H9 (cell line): ENCODE results near the gene COG8. TPM values are rescaled to one million over a fixed set of nuclear protein-coding genes. Genes with fewer than 3 reads are reported as not detected.

ENCODE experiments used
- DNase-seq: peaks from one replicate; pipeline ENCODE4 v3.0.0-alpha.2; 2017
- H2AFZ ChIP-seq: one replicate; pipeline ENCODE4 v1.6.1; 2013; ENCODE audit warnings: mild to moderate bottlenecking, low read length, control low read depth, moderate library complexity
- H2AK5ac ChIP-seq: 2 replicates; pipeline ENCODE4 v1.6.1; 2013; ENCODE audit warnings: low read length, control low read depth, mixed read lengths; ENCODE audit not compliant: insufficient read length
- H2BK120ac ChIP-seq: one replicate; pipeline ENCODE4 v1.6.1; 2013; ENCODE audit warnings: low read depth, mild to moderate bottlenecking, low read length, control low read depth, inconsistent platforms; ENCODE audit not compliant: poor library complexity, severe bottlenecking
- H2BK12ac ChIP-seq: 2 replicates; pipeline ENCODE4 v1.6.1; 2013; ENCODE audit warnings: low read length, control low read depth, mixed read lengths, low read depth; ENCODE audit not compliant: insufficient read length
- H2BK15ac ChIP-seq: 2 replicates; pipeline ENCODE4 v1.6.1; 2013; ENCODE audit warnings: low read depth, low read length, control low read depth
- H2BK20ac ChIP-seq: one replicate; pipeline ENCODE4 v1.6.1; 2013; ENCODE audit warnings: low read depth, mild to moderate bottlenecking, low read length, control low read depth, inconsistent platforms; ENCODE audit not compliant: poor library complexity, severe bottlenecking
- H2BK5ac ChIP-seq: 2 replicates; pipeline ENCODE4 v1.6.1; 2013; ENCODE audit warnings: low read length, control low read depth, mixed read lengths; ENCODE audit not compliant: insufficient read length
- H3K14ac ChIP-seq: 2 replicates; pipeline ENCODE4 v1.6.1; 2013; ENCODE audit warnings: low read length, control low read depth; ENCODE audit not compliant: insufficient read depth
- H3K18ac ChIP-seq: 2 replicates; pipeline ENCODE4 v1.6.1; 2013; ENCODE audit warnings: low read depth, mild to moderate bottlenecking, mixed read lengths, low read length, control low read depth; ENCODE audit not compliant: insufficient read length
- H3K23ac ChIP-seq: 2 replicates; pipeline ENCODE4 v1.6.1; 2013; ENCODE audit warnings: low read length, control low read depth, mixed read lengths, low read depth; ENCODE audit not compliant: insufficient read length
- H3K23me2 ChIP-seq: 2 replicates; pipeline ENCODE4 v1.6.1; 2013; ENCODE audit warnings: low read depth, mild to moderate bottlenecking, mixed read lengths, low read length, control low read depth; ENCODE audit not compliant: insufficient read length, poor library complexity, severe bottlenecking
- H3K27ac ChIP-seq: 2 replicates; pipeline ENCODE4 v1.5.1; 2013; ENCODE audit warnings: low read length, control low read depth, mixed read lengths, low read depth; ENCODE audit not compliant: insufficient read length
- H3K27me3 ChIP-seq: 2 replicates; pipeline ENCODE4 v1.6.1; 2013; ENCODE audit warnings: low read length, control low read depth, inconsistent platforms; ENCODE audit not compliant: insufficient read depth
- H3K4ac ChIP-seq: 2 replicates; pipeline ENCODE4 v1.6.1; 2013; ENCODE audit warnings: low read depth, mild to moderate bottlenecking, control low read depth, inconsistent platforms, low read length, moderate library complexity
- H3K4me1 ChIP-seq: 2 replicates; pipeline ENCODE4 v1.6.1; 2013; ENCODE audit warnings: low read length, control low read depth, inconsistent platforms; ENCODE audit not compliant: insufficient read depth
- H3K4me2 ChIP-seq: 2 replicates; pipeline ENCODE4 v1.6.1; 2013; ENCODE audit warnings: low read length, control low read depth, mixed read lengths; ENCODE audit not compliant: insufficient read length, insufficient read depth
- H3K56ac ChIP-seq: 2 replicates; pipeline ENCODE4 v1.6.1; 2013; ENCODE audit warnings: low read depth, mild to moderate bottlenecking, mixed read lengths, low read length, control low read depth; ENCODE audit not compliant: insufficient read length
- H3K79me1 ChIP-seq: 2 replicates; pipeline ENCODE4 v1.6.1; 2013; ENCODE audit warnings: low read depth, mild to moderate bottlenecking, moderate library complexity, low read length, control low read depth, inconsistent platforms; ENCODE audit not compliant: insufficient read depth, poor library complexity, severe bottlenecking
- H3K79me2 ChIP-seq: 2 replicates; pipeline ENCODE4 v1.6.1; 2013; ENCODE audit warnings: low read length, control low read depth, inconsistent platforms; ENCODE audit not compliant: insufficient read depth
- H3K9ac ChIP-seq: 2 replicates; pipeline ENCODE4 v1.6.1; 2013; ENCODE audit warnings: low read length, control low read depth, mixed read lengths; ENCODE audit not compliant: insufficient read length; ENCODE audit errors: extremely low read depth
- H3K9me3 ChIP-seq: one replicate; pipeline ENCODE4 v1.6.1; 2013; ENCODE audit warnings: low read depth, low read length, inconsistent platforms; ENCODE audit not compliant: control insufficient read depth
- H3T11ph ChIP-seq: one replicate; pipeline ENCODE4 v1.6.1; 2013; ENCODE audit warnings: mild to moderate bottlenecking, low read length, control low read depth, inconsistent platforms
- H4K20me1 ChIP-seq: one replicate; pipeline ENCODE4 v1.6.1; 2013; ENCODE audit not compliant: control insufficient read depth, insufficient read length, insufficient read depth
- H4K5ac ChIP-seq: 2 replicates; pipeline ENCODE4 v1.6.1; 2013; ENCODE audit warnings: low read depth, mild to moderate bottlenecking, mixed read lengths, low read length, control low read depth; ENCODE audit not compliant: insufficient read length
- H4K8ac ChIP-seq: replicated peaks from 2 replicates; pipeline ENCODE4 v1.6.1; 2013; ENCODE audit warnings: low read length, control low read depth, mixed read lengths, low read depth; ENCODE audit not compliant: insufficient read length
- H4K91ac ChIP-seq: 2 replicates; pipeline ENCODE4 v1.6.1; 2013; ENCODE audit warnings: low read depth, mild to moderate bottlenecking, moderate library complexity, mixed read lengths, low read length, control low read depth; ENCODE audit not compliant: insufficient read length
- H3K27ac Mint-ChIP-seq, 3 experiments: 2 replicates in 2 of 3; 3 replicates in 1 of 3; pipeline ENCODE4 v1.8.0; 2020 to 2021; ENCODE audit warnings: mixed read lengths in 3 of 3, mild to moderate bottlenecking in 1 of 3, moderate library complexity in 1 of 3
- H3K27me3 Mint-ChIP-seq: 2 replicates; pipeline ENCODE4 v1.8.0; 2021; ENCODE audit warnings: low read depth, mild to moderate bottlenecking, moderate library complexity, mixed read lengths
- H3K36me3 Mint-ChIP-seq, 3 experiments: 2 replicates in 2 of 3; 3 replicates in 1 of 3; pipeline ENCODE4 v1.8.0; 2020 to 2021; ENCODE audit warnings: low read depth in 3 of 3, mixed read lengths in 3 of 3; ENCODE audit not compliant: insufficient read depth in 1 of 3
- H3K4me1 Mint-ChIP-seq, 2 experiments: 2 replicates each; pipeline ENCODE4 v1.8.0; 2020; ENCODE audit warnings: mixed read lengths in 2 of 2
- H3K4me3 Mint-ChIP-seq, 2 experiments: 2 replicates in 1 of 2; 3 replicates in 1 of 2; pipeline ENCODE4 v1.8.0; 2020 to 2021; ENCODE audit warnings: mild to moderate bottlenecking in 2 of 2, mixed read lengths in 2 of 2, moderate library complexity in 1 of 2
- H3K9me3 Mint-ChIP-seq, 2 experiments: 2 replicates in 1 of 2; 3 replicates in 1 of 2; pipeline ENCODE4 v1.8.0; 2020; ENCODE audit warnings: mild to moderate bottlenecking in 2 of 2, mixed read lengths in 2 of 2, moderate library complexity in 1 of 2
- WGBS: extraction: QIAGEN DNeasy Blood & Tissue Kit; methylation state at CpG from one replicate; pipeline ENCODE4 v1.1.7; 2013; ENCODE audit warnings: missing lambda C conversion rate, low lambda C conversion rate, mixed read lengths; ENCODE audit not compliant: insufficient read length; ENCODE audit errors: extremely low coverage; 5-methylcytosine and 5-hydroxymethylcytosine counted together
- total RNA-seq: library from RNA; stranded (reverse); gene quantifications from 2 replicates; pipeline ENCODE4 v1.2.1, GENCODE V29; 2021
- TF ChIP-seq, protein P1 (sequence below): fragments of 200-600 bp; sonication (generic); conservative IDR thresholded peaks from 3 replicates; pipeline ENCODE4 v1.8.0; 2021; ENCODE audit warnings: antibody characterized with exemption, mild to moderate bottlenecking

COG8 gene
- total RNA-seq, 1 experiment from 2014 or later: 52.3 TPM

GRCh38 chr16:69315486-69316311 lies 23.7 kb downstream of the COG8 start:
- H3K27ac Mint-ChIP-seq: no peak overlapping the region
- no peak overlapping the region for H3K4me3 Mint-ChIP-seq
- Histone ChIP-seq H3K23ac (no peak overlapping the region), H2BK5ac (no peak overlapping the region), H3K9me3 (no peaks in the 10 kb centered on the region), H3K18ac (no peak overlapping the region), H3K9ac (no peak overlapping the region), H3K56ac (no peak overlapping the region), H3K79me2 (peaks cover 3% of the 10 kb centered on the region; the same call in 1 of the 2 replicates), H3T11ph (no peak overlapping the region), H4K91ac (no peak overlapping the region), H4K5ac (no peak overlapping the region), H2BK12ac (no peak overlapping the region), H2BK20ac (no peak overlapping the region), H2AK5ac (no peak overlapping the region), H3K27ac (no peak overlapping the region), H3K79me1 (peaks cover 7% of the 10 kb centered on the region), H2BK120ac (no peak overlapping the region), H4K20me1 (no peaks in the 10 kb centered on the region), H3K4me2 (no peak overlapping the region), H3K14ac (no peak overlapping the region), H2AFZ (no peak overlapping the region), H3K23me2 (peaks cover 6% of the 10 kb centered on the region), H3K27me3 (no peaks in the 10 kb centered on the region), H2BK15ac (no peak overlapping the region), H3K4me1 (peaks cover 2% of the 10 kb centered on the region; the same call in 1 of the 2 replicates), H3K4ac (no peak overlapping the region), H4K8ac (no peak overlapping the region)
- H3K4me1 Mint-ChIP-seq: peaks cover 6 to 7% of the 10 kb centered on the region in 2 experiments
- H3K27me3 Mint-ChIP-seq: no peaks in the 10 kb centered on the region; the same call in 1 of the 2 replicates
- WGBS: no CpG with 5 or more reads among the region's 30 CpGs
- TF ChIP-seq, protein P1, sequence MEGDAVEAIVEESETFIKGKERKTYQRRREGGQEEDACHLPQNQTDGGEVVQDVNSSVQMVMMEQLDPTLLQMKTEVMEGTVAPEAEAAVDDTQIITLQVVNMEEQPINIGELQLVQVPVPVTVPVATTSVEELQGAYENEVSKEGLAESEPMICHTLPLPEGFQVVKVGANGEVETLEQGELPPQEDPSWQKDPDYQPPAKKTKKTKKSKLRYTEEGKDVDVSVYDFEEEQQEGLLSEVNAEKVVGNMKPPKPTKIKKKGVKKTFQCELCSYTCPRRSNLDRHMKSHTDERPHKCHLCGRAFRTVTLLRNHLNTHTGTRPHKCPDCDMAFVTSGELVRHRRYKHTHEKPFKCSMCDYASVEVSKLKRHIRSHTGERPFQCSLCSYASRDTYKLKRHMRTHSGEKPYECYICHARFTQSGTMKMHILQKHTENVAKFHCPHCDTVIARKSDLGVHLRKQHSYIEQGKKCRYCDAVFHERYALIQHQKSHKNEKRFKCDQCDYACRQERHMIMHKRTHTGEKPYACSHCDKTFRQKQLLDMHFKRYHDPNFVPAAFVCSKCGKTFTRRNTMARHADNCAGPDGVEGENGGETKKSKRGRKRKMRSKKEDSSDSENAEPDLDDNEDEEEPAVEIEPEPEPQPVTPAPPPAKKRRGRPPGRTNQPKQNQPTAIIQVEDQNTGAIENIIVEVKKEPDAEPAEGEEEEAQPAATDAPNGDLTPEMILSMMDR: no peak
- peaks cover 32 to 67% (median 55%) of the 10 kb centered on the region in 3 experiments; a peak in 6 of 7 replicates for H3K36me3 Mint-ChIP-seq
- no peak for DNase-seq
- no peaks in the 10 kb centered on the region; a peak in 2 of 5 replicates for H3K9me3 Mint-ChIP-seq
